ENCODE results near the gene RANBP10.

- TF ChIP-seq CTCF (IDR thresholded peaks at IDR 0.05) = no peak
- TF ChIP-seq POLR2A (IDR thresholded peaks at IDR 0.05) = no peak
Measured at GRCh38 chr16:67767953-67768352, 38.4 kb downstream of the RANBP10 start.
